ENCODE measurements around the gene ZNF865.

DNA sequence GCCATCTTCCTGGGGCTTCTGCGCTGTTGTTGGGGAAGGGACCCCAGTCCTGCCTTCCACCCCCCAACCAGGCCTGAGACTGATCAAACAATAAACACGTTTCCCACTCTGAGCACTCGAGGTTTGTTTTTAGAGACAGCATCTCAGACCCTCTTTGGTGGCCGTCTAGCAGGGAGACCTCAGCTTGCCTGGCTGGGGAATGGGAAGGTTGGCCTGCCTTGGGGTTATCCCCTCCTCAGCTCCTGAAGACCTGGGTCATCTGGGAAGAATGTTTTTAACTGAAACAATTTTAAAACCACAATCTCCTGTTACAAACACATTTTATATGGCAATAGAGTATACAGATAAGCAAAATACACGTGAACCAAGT lies 40.0 kb downstream of the ZNF865 start:
- TF ChIP-seq, protein P1, sequence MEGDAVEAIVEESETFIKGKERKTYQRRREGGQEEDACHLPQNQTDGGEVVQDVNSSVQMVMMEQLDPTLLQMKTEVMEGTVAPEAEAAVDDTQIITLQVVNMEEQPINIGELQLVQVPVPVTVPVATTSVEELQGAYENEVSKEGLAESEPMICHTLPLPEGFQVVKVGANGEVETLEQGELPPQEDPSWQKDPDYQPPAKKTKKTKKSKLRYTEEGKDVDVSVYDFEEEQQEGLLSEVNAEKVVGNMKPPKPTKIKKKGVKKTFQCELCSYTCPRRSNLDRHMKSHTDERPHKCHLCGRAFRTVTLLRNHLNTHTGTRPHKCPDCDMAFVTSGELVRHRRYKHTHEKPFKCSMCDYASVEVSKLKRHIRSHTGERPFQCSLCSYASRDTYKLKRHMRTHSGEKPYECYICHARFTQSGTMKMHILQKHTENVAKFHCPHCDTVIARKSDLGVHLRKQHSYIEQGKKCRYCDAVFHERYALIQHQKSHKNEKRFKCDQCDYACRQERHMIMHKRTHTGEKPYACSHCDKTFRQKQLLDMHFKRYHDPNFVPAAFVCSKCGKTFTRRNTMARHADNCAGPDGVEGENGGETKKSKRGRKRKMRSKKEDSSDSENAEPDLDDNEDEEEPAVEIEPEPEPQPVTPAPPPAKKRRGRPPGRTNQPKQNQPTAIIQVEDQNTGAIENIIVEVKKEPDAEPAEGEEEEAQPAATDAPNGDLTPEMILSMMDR (IDR thresholded peaks at IDR 0.05): no peak
- no peak for TF ChIP-seq POLR2A (IDR thresholded peaks at IDR 0.05)

All from body of pancreas (tissue), 4 donors.